GM18519 (cell line): ENCODE results near the gene MDC1.
A peak's percentile ranks its signal among the peaks of the same experiment; 100 is the strongest.
"Not testable (repeated sequence)": the region's sequence is repeated elsewhere in the genome, so short reads cannot be mapped to it uniquely, and the experiment has no call there.

Experiments
- ATAC-seq: cut with Tn5 transposase; IDR thresholded peaks from one replicate; pipeline ENCODE4 v1.9.1; 2021; ENCODE audit warnings: mild to moderate bottlenecking, moderate library complexity; ENCODE audit not compliant: unreplicated experiment, low FRiP score

The MDC1 gene

DNA sequence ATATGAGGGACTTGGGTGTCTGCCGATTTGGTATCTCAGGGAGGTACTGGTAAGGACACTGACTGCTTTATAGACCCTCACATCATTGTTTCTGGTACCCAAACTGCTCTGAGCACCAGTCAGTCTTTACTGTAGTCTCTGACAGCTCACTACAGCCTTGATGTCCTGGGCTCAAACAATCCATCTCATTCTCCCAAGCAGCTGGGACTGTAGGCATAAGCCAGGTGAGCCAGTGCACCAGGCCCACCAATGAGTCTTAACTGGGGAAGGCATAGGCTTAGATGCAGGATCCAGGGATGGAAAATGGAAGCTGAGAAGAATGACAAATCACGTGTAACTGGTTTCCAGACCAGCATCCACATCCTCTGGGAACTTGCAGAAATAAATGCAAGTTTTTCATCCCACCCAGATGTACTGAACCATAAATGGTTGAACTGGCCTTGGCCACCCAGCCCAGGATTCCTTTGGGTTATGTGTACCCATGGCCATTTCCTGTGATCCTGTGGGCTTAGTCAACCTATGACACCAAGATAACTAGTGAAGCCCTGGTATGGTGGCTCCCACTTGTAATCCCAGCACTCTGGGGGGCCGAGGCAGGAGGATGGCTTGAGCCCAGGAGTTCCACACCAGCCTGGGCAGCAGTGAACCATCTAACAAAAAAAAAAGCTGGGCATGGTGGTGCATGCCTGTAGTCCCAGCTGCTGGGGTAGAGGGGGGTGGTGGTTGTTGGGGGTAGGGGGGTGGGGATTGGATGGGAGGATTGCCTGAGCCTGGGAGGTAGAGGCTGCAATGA lies 8.8 kb upstream of the MDC1 start:
- ATAC-seq: no peak

DNA sequence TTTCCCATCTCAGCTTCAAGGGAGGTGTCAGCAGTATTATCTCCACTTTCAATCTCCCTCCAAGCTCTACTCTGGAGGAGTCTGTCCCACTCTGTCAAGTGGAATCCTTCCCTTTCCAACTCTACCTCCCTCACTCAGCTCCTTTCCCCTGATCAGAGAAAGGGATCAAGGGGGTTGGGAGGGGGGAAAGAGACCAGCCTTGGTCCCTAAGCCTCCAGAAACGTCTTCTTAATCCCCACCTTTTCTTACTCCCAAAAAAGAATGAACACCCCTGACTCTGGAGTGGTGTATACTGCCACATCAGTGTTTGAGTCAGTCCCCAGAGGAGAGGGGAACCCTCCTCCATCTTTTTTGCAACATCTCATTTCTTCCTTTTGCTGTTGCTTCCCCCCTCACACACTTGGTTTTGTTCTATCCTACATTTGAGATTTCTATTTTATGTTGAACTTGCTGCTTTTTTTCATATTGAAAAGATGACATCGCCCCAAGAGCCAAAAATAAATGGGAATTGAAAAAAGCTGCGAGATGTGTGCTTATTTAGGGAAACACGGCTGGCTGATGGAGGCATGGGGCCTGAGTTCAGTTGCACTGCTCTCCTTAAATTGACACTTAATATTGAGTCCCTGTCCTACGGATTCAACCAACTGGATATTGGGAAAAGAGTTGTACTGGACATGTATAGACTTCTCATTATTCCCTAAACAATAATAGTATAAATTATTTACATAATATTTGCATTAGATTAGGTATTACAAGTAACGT lies 8.0 kb upstream of the MDC1 start:
- no peak for ATAC-seq

GRCh38 chr6:30723843-30724741 lies 7.0 kb upstream of the MDC1 start:
- ATAC-seq: not testable (repeated sequence)

GRCh38 chr6:30723159-30723842 lies 6.2 kb upstream of the MDC1 start:
- not testable (repeated sequence) for ATAC-seq

DNA sequence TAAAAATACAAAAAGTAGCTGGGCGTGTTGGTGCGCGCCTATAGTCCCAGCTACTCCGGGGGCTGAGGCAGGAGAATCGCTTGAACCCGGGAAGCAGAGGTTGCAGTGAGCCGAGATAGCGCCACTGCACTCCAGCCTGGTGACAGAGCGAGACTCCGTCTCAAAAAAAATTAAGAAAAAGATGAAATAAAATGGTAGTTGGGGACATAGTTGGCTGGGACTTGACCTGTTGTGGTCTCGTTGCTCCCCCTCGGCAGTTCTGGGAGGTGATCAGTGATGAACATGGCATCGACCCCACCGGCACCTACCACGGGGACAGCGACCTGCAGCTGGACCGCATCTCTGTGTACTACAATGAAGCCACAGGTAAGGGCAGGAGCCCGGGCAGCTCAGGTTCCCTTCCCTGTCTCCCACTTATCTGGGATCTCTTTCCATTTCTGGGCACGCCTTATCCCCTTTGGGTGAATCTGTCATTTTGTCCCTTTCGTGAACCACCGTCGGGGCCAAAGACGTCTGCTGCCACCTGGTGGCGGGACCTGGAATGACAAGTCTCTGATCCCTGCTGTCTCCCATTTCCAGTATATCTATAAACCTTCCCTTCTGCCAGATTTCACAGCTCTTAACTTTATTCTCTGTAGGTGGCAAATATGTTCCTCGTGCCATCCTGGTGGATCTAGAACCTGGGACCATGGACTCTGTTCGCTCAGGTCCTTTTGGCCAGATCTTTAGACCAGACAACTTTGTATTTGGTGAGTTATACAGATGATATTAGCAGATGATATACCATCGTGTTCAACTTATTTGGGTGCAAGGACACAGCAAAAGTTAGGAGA lies 5.4 kb upstream of the MDC1 start:
- no peak for ATAC-seq

GRCh38 chr6:30722025-30722279 lies 4.9 kb upstream of the MDC1 start:
- ATAC-seq: not testable (repeated sequence)

DNA sequence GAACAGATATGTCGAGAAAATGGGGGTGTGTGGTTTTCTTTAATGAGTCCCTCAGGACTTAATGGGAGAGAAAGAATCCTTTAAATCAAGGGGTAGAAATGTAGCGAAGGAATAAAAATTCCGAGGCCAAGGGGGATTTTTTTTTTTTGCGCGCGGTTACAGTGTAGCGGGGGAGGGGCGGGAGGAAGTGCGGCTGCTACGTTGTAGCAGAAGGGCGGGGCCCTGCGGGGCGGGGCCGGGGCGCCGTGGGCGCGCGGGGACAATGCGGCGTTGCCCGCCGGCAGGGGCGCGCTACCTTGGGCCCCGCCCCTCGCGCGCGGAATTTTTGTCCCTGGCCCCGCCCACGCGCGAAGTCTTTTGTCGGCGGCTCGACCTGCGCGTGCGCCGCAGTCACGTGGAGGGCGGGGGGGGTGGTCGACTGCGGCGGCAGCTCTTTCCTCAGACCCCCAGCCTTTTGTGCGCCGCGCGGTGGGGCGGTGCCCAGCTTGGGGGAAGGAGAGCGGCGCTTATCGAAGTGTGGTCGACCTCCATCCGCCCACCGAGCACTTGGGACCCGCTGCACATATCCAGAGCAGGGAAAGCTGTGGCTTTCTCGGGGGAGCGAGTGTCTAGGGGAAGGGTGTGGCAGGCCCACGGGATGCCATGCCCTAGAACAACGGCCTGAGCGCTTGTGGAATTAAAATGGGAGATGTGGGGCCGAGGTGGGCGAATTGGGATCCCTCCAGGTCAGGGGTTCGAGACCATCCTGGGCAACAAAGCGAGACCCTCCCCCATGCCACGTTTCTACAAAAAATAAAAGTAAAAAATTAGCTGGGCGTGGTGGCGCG lies 4.3 kb upstream of the MDC1 start:
- ATAC-seq: no peak

DNA sequence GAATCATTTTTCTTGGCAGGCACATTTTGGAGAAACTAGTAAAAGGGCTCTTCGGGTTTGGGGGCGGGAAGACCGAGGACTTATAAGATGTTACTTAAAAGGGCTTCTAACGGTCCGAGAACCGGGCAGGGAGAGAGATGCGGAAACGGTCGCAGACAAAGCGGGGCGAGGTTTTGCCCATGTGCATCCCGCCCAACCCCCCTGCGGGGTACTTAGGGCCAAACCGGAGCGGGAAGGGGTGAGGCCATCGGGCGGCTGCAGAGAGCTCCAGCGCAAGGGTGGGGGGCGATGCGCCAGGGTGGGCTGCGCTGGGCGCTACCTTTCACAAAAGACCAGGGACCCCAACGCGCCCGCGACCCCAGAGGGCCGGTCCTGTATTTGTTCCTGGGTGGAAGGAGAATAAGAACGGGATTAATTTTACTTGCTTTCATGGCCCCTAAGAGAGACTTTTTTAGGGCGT lies 3.7 kb upstream of the MDC1 start:
- ATAC-seq: no peak

- ATAC-seq: peak; percentile 35
Measured at GRCh38 chr6:30719791-30720737, 3.0 kb upstream of the MDC1 start, which contains the start of gene TUBB. TSS of gene TUBB (plus strand) at chr6:30720352. CDS start at chr6:30720507, 155 bp downstream.

DNA sequence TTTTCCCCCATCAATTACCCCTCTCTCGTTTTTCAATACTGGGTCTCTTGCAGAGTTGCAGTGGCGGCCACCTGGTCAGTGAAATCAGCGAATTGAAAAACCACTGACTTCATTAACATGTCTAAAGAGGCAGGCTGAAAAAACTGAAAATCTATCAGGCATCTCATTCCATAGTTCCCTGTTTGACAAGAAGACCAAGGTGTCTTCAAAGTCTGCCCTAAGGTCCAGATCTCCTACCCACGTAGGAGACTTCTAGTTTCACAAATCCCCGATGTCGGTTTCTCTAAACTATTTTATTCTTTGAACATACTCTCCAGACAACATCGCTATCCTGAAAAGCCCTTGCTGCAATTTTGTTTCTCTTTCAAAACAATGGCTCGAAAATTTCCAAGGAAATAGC lies 2.3 kb upstream of the MDC1 start:
- ATAC-seq: no peak

DNA sequence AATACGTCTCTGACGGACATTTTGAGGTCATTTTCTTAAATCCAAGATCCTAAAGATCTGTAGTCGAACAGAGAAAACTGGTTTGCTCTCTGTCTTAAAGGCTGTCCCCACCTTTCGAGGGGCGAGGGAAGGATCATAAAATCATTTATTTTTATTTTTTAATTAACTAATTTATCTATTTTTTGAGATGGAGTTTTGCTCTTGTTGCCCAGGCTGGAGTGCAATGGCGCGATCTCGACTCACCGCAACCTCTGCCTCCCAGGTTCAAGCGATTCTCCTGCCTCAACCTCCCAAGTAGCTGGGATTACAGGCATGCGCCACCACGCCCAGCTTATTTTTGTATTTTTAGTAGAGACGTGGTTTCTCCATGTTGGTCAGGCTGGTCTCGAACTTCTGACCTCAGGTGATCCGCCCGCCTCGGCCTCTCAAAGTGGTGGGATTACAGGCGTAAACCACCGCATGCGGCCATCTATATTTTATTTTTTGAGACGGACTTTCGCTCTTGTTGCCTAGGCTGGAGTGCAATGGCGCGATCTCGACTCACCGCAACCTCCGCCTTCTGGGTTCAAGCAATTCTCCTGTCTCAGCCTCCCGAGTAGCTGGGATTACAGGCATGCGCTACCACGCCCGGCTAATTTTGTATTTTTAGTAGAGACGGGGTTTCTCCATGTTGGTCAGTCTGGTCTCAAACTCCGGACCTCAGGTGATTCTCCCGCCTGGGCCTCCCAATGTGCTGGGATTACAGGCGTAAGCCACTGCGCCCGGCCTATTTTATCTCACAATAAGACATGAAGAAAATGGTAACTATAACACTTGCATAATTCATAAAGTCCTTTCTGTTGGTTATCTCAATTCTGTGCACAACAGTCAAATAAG lies 1.0 kb upstream of the MDC1 start:
- not testable (repeated sequence) for ATAC-seq

- ATAC-seq: no peak
Measured at GRCh38 chr6:30716879-30717128, 277 bp downstream of the MDC1 start.

DNA sequence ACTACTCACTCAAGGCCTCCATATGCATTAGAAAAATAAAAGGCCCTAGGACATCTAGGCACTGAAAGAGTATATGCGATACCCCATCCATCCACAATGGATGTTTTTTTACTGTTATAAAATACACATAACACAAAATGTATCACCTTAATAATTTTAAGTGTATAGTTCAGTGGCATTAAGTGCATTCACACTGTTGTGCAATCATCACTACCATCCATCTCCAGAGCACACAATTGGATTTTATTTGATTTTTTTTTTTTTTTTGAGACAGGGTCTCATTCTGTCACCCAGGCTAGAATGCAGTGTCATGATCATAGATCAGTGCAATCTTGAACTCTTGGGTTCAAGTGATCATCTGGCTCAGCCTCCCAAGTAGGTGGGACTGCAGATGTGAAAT lies 2.8 kb downstream of the MDC1 start:
- ATAC-seq: no peak

- ATAC-seq: no peak
Measured at GRCh38 chr6:30712441-30712945, 4.6 kb downstream of the MDC1 start.

- ATAC-seq: no peak
Measured at GRCh38 chr6:30711758-30712380, 5.2 kb downstream of the MDC1 start.
